Hematopoietic multipotent progenitor cell (in vitro differentiated cells): Measurements from ENCODE around the gene GGTLC2. TPM values are rescaled to one million over a fixed set of nuclear protein-coding genes. Genes with fewer than 3 reads are reported as not detected.
"Not testable (repeated sequence)": the region's sequence is repeated elsewhere in the genome, so short reads cannot be mapped to it uniquely, and the experiment has no call there.

Experiments used
- DNase-seq, 3 donors: peaks; one replicate each; pipeline ENCODE4 v3.0.0-alpha.2; 2011 to 2015; ENCODE audit warnings: low read depth in 2 of 3, low spot score in 2 of 3
- total RNA-seq: library from RNA; depleted of rRNA; stranded (reverse); fragments of >200 nt; gene quantifications from one replicate; pipeline ENCODE4 v1.2.3, GENCODE V29; 2012

Gene GGTLC2
- total RNA-seq, 1 donor, result not detected

DNA sequence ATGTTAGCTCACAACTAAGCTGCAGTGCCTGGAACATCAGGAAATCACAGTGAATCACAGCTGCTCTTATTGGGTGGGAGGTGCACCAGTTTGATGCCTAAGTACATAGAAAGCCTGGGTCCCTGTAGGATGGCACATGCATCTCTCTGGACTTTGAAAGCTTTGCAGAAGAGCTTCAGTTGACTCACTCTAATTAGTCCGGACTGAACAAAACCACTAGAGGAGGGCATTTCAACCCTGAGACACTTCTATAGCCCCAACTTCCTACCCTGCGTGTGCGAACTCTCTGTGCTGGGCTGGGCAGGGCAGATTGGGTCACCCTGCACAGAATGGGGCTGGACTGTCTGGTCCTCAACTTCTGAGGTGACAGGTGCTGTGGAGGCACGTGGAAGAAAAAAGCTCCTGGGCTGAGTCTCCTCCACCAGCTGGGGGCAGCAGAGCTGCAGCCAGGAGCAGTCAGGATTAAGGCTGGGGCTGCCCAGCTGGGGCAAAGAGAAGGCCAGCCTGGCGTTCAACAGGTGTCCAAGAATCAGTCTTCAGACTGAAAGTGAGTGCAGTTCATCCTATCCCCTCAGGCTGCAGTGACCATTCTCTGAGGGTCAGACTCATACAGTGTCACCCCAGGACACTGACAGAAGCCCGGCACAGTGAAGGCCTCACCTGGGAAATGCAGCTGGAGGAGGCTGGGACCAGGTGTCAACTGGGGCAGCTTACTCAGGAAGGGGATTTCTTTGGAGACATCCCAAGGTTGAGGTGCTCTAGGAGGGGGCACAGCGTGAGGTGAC is 22.1 kb downstream of the GGTLC2 start:
- peak in 1 of 3 donors; percentile 45 for DNase-seq

DNA sequence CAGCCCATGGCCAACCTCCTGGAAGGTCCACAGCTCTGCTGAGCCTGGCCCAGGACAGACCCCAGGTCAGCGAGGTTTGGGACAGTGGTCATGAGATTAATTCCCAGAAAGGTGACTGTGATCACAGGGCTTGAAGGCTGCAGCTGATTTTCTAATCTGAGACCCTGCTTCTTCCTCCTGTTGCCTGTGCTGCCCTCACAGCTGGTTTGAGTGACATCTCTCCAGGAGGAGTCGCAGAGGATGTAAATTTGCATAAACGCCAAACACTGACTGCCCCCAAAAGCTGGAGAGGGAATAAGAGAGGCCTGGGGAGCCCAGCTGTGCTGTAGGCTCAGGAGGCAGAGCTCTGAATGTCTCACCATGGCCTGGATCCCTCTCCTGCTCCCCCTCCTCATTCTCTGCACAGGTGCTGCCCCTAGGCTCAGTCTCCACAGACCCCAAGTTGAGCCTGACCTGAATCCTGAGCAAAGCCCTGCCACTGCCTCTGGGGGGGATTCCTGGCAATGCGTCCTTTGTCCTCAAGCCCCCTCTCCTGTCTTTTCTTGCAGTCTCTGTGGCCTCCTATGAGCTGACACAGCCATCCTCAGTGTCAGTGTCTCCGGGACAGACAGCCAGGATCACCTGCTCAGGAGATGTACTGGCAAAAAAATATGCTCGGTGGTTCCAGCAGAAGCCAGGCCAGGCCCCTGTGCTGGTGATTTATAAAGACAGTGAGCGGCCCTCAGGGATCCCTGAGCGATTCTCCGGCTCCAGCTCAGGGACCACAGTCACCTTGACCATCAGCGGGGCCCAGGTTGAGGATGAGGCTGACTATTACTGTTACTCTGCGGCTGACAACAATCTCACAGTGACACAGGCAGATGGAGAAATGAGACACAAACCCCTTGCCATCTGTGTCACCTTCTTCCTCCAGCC is 23.8 kb downstream of the GGTLC2 start:
- DNase-seq, result no peak

DNA sequence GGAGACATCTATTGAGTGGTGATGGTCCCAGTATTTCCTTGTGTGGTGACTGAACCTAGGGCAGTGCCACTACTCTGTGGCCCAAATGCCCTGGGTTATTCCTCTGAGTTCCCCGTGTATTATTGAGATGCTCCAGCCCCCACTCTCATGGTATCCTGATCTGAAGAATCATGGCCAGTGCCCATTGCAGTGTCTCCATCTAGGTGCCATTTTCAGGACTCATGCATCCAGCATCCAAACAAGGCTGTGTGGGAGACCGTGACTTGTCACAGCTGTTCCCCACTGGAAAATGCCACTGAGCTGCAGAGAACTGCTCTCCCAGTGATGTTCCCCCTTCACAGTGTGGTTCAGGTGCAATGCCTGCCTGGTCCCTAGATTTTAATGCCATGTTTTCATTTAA is 24.7 kb downstream of the GGTLC2 start:
- DNase-seq, result no peak

DNA sequence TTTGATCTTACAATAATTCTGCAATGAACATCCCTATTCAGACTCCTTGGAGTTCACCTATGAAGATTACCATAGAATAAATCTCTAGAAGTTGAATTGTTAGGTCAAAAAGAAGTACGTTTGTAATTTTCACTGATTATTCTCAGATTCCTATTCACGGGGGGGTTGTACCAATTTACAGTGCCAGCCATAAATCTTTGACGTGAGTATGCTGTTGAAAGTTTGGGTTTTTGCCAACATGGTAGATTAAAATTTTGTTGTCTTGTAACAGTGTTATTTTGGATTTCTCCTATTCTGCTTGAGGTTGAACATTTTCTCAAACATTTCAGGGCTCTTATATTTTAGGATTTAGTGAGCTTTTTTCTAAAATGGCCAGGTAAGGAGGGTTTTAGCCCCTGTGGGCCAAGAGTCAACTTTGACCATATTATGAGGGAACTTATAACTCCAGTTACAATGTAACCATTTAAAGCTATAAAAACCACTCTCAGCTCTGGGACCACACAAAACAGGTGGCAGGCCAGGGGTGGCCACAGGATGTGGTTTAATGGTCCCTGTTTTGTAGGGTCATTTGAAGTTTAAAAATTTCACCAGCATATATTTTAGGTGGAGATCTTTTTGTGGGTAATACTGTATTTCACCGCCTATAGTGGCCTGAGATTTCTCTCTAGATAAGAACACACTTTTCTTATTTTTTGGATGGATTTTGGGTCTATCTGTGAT is 25.8 kb downstream of the GGTLC2 start:
- DNase-seq, result no peak

DNA sequence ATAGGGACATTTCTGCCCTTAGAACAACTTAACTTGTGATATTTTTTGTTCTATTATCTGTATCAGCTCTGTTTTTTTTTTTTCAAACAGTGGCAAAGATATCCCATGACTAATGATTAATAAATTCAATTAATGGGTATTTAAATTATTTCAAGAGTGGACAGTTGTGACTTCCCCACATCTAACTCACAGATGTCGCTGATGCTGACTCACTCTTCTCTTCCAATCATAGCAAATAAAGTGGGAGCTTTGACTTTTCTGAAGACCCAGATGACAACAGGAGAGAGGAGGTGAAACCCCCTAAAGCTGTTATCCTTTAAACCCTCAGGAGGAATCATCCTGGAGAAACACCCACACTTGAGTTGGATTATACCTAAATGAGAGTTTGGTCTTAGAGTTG is 27.1 kb downstream of the GGTLC2 start:
- DNase-seq, result no peak

DNA sequence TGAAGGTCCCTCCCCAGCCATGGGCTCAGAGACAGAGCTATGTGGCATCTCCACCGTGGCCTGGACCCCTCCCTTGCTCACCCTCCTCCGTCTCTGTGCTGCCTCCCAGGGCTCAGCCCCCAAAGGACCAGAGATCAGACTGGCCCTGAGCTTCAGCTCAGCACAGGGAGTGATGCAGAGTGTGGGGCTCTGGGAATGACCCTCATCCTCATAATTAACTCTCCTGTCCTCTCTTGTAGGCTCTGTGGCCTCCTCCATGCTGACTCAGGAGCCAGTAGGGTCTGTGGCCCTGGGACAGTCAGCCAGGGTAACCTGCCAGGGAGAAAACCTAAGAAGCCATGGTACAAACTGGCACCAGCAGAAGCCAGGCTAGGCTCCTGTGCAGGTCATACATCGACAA is 28.7 kb downstream of the GGTLC2 start:
- DNase-seq, result no peak

DNA sequence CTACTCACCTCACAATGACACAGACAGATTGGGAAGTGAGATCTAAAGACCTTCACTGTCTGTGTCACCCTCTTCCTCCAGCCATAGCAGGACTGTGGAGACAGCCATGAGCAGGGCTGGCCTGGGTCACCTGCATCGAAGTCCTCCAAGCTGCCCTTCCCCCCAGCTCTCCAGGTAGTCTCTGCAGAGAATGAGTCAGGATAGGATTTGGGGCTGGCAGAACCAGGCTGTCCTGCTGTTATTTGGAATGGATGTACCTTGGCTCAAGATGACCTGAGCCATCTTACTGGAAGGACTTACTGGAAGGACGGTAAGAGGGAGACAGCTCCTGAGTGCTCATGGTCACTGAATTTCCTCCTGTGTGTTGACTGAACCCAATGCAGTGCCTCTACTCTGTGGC is 29.2 kb downstream of the GGTLC2 start:
- DNase-seq, result no peak

DNA sequence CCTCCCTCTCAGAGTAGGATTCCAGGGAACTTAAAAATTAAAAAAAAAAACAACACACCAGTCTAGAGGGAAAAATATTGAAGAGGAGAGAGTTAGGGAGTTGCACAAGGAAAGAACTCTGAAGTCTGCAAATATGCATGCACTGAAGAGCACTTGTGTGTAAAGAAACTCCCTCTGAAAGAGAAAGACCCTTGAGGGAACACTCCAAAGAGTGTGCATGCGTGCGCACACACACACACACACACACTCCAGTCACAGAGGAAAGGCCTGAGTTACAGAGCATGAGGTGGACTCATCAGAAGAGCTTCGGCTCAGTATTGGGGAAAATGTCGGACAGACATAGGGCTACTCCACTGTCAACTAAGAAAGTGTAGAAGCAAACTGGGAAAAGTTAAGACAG is 30.1 kb downstream of the GGTLC2 start:
- DNase-seq, result no peak

DNA sequence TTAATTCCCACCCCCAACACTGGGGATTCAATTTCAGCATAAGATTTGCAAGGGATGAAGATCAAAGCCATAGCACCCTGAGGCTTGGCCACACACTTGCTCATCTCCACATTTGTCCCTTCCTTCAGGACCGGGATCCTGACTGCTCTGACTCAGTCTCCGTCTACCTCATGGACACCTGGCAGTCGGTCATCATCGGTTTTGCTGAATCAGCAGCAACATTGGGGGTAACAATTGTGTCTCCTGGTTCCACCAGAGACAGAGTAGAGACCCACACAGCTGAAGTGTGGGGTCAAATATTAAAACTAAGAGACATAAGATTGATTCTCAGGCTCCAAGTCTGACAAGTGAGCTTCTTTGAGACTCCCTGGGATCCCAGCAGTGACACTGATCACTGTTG is 34.6 kb downstream of the GGTLC2 start:
- no peak for DNase-seq

DNA sequence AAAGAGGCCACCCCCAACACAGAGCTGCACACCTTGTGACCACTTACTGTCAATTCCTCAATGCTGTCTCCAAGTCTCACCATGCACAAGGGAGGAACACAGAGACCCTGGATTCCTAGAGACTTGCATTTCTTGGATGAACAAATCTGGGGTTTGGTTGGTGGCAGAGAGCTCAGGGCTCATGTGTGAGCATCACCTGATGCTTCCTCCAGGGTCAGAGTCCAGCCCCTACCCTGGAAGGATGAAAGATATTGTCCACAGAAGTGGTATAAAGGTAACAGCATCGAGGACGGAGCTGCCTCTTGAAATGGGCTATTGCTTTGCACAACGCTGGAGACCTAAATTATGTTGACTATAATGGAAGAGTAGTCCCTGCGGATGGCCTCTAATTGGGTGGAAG is 36.0 kb downstream of the GGTLC2 start:
- no peak for DNase-seq

DNA sequence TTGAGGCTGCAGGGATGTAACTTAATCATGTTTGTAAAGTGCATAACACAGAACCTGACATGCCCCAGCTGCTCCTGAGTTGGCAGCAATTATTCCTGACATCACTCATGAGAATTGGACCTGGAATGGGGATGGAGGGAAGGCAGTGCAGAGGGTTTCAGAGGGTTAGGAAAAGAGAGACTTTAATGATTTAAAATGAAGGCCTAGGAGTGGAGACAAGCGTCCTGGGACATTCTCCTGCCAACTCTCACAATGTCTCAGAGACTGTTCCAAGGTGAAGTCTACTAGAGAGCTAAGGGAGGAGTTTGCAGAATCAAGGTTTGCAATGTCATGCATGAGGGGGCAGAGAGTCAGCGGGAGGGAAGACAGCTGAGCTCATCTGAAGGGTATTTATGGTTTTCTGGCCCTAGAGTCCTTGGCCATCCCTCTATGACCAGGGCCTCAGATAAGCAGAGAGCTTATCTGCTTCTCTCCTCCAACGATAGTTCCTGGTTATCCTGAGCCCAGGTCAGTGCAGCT is 36.9 kb downstream of the GGTLC2 start:
- DNase-seq, result no peak

DNA sequence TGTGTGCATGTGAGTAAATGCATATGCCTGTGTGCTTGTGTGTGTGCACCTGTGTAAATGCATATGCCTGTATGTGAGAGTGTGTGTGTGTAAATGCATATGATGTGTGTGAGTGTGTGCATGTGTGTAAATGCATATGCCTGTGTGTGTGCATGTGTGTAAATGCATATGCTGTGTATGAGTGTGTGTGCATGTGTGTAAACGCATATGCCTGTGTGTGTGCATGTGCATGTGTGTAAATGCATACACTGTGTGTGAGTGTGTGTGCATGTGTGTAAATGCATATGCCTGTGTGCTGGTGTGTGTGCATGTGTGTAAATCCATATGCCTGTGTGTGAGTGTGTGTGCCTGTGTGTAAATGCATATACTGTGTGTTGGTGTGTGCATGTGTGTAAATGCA is 37.8 kb downstream of the GGTLC2 start:
- no peak for DNase-seq

DNA sequence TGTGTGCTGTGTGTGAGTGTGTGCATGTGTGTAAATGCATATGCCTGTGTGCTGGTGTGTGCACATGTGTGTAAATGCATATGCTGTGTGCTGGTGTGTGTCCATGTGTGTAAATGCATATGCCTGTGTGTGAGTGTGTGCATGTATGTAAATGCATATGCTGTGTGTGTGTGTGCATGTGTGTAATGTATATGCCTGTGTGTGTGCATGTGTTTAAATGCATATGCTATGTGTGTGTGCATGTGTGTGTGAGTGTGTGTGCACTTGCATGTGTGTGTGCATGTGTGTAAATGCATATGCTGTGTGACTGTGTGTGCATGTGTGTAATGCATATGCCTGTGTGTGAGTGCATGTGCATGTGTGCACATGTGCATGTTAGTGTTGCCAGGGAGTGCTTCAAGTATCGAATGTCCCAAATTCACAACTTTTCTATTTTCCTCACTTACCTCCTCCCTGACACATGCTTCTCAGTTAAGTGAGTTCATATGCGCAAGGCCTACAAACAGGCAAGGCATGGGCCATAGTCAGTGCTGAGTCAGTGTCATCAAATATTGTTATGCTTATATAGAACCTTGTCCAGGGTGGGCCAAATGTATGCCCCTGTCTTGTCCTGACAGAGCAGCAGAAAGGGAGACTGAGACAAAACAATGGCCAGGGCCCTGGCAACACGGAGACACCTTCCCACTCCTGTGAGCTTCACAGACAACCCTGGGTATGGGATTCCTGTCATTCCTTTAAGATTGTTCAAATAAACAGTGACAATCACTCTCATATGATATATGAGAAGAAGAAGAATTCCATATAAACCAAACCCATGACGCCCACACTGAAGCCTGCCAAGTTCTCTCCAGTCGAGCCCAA is 38.6 kb downstream of the GGTLC2 start:
- no peak for DNase-seq

DNA sequence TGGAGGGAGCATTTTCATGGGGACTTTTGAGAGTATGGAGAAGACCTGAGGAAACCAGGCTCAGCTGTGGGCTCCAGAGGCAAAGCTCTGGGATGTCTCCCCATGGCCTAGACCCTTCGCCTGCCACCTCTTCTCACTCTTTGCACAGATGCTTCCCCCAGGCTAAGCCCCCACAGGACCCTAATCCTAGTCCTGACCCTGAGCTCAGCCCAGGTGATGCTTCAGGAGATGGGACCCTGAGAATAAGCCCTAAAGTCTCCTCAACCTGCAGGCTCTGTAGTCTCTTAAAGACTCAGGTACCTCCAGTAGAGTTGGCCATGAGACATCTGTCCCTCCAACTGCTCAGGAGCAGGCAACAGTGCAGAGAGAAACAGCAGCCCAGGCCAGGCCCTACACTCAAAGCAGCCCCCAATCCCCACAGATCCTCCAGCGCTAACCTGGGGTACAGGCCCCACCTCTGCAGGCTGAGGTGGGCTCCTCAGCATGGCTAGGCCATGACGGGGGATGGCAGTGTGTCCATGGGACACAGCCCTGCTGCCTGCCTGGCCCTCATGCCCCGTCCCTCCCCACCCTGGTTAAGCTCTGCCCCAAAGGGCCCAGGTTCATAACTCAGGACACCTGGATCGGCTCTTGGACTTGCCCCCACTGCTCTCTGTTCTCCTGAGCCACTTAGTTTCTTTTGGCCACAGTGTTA is 39.4 kb downstream of the GGTLC2 start:
- DNase-seq, result no peak

DNA sequence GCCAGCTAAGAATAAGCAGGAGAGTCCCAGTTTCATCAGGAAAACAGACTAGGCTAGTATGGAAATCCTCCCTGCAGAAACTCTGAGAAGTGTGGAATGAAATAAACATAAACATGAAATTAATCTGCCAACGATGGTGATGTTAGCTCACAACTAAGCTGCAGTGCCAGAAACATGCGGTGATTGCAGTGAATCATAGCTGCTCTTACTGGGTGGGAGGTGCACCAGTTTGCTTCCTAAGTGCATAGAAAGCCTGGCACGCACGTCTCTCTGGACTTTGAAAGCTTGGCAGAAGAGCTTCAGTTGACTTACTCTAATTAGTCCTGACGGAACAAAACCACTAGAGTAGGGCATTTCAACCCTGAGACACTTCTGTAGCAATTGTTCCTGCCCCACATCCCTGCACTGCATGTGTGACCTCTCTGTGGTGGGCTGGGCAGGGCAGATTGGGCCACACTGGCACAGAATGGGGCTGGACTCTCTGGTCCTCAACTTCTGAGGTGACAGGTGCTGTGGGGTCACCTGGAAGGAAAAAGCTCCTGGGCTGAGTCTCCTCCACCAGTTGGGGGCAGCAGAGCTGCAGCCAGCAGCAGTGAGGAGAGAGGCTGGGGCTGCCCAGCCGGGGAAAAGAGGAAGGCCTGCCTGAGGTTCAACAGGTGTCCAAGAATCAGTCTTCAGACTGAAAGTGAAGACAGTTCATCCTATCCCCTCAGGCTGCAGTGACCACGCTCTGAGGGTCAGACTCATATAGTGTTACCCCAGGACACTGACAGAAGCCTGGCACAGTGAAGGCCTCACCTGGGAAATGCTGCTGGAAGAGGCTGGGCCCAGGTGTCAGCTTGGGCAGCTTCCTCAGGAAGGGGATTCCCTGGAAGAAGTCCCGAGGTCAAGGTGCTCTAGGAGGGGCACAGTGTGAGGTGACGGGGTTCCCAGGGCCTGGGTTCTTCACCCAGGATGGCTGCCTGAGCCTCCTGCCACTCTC is 40.5 kb downstream of the GGTLC2 start:
- peak in 2 of 3 donors; percentile 42 to 70 for DNase-seq

DNA sequence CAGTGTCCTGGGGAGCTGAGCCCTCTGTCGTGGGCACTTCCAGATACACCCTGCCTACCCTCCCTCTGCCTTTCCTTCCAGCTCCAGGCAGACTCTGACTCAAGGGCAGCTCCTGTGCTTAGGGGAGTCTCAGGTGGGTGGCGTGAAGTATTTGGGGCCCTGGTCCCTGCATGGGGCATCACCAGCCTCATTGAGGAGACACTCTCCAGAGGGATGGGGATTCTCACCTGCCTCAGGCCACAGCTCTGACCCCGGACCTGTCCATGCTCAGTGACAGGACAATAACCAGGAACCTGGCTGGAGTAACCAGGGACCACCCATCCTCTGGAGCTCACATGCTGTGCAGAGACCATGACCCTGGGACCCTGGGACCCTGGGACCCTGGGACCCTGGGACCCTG is 41.2 kb downstream of the GGTLC2 start:
- DNase-seq, result no peak

DNA sequence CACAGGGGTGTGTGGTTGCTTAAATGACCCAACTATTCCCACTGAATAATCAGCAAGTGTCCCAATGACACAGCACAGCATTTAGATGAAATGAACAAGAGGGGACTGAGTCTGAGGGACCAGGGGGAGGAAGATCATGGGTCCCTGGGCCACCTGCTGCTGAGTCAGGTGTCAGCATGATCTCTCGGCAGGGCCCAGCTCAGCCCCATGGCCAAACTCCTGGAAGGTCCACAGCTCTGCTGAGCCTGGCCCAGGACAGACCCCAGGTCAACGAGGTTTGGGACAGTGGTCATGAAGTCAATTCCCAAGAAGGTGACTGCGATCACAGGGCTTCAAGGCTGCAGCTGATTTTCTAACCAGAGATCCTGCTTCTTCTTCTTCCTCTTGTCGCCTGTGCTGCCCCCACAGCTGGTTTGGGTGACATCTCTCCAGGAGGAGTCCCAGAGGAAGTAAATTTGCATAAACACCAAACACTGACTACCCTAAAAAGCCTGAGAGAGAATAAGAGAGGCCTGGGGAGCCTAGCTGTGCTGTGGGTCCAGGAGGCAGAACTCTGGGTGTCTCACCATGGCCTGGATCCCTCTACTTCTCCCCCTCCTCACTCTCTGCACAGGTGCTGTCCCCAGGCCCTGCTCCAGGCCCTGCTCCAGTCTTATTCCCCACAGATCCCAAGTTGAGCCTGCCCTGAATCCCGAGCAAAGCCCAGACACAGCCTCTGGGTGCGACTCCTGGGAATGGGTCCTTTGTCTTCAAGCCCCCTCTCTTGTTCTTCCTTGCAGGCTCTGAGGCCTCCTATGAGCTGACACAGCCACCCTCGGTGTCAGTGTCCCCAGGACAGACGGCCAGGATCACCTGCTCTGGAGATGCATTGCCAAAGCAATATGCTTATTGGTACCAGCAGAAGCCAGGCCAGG is 42.0 kb downstream of the GGTLC2 start:
- DNase-seq, result not testable (repeated sequence)
